ENCODE measurements around the gene DPP6. TPM values are rescaled to one million over a fixed set of nuclear protein-coding genes. Genes with fewer than 3 reads are reported as not detected.
"Not testable (repeated sequence)": the region's sequence is repeated elsewhere in the genome, so short reads cannot be mapped to it uniquely, and the experiment has no call there.

Gene DPP6
- polyA plus RNA-seq, 2 of the 4 experiments (the other 2 are of a cell fraction) = not detected

- no peak for ATAC-seq
- Histone ChIP-seq H3K27ac (no peak overlapping the region), H3K4me2 (no peak overlapping the region), H3K4me3 (no peak overlapping the region), H3K9me3 (no peaks in the 10 kb centered on the region), H3K4me1 (no peaks in the 10 kb centered on the region)
- WGBS (ENCODE audit: missing lambda C conversion rate) = 57% methylated on average over 10 of the region's 10 CpGs
- POLR2A ChIA-PET = no interaction called here
- TF ChIP-seq ATOH8 (CRISPR knock-in tag; IDR thresholded peaks at IDR 0.05; ENCODE audit: low read depth) = no peak
- no peak for TF ChIP-seq ZSCAN20 (CRISPR knock-in tag; IDR thresholded peaks at IDR 0.05)
- TF ChIP-seq HDAC2 (IDR thresholded peaks at IDR 0.05) = no peak
- no peak for TF ChIP-seq HMGXB4 (CRISPR knock-in tag; IDR thresholded peaks at IDR 0.05; ENCODE audit: borderline replicate concordance)
- no peak for TF ChIP-seq CBX8 (IDR thresholded peaks at IDR 0.05)
- TF ChIP-seq PBX3 (IDR thresholded peaks at IDR 0.05) = no peak
- no peak for TF ChIP-seq EHF (CRISPR knock-in tag; IDR thresholded peaks at IDR 0.05)
- TF ChIP-seq NFE2L2 (conservative IDR thresholded peaks at IDR 0.05; ENCODE audit: low read length) = no peak
- FAIRE-seq = no peak
- CTCF ChIA-PET = no interaction called here
- DNase-seq (ENCODE audit: low read depth in 1 of 2, low spot score in 1 of 2) = no peak
These were observed 623.4 kb downstream of the DPP6 start for GRCh38 chr7:154675560-154675959.

GRCh38 chr7:154676033-154676421 lies 623.8 kb downstream of the DPP6 start:
- CTCF ChIA-PET; H3K9me3 ChIP-seq; ATAC-seq; POLR2A ChIA-PET; H3K4me2 ChIP-seq; H3K27ac ChIP-seq; H3K4me1 ChIP-seq; DNase-seq (ENCODE audit: low read depth in 1 of 2, low spot score in 1 of 2); H3K4me3 ChIP-seq; FAIRE-seq: not testable (repeated sequence)
- WGBS (ENCODE audit: missing lambda C conversion rate) = 12% methylated on average over 5 of the region's 11 CpGs

- Histone ChIP-seq H3K27ac (no peak overlapping the region), H3K4me3 (no peak overlapping the region), H3K9me3 (no peaks in the 10 kb centered on the region), H3K4me1 (no peaks in the 10 kb centered on the region), H3K4me2 (no peak overlapping the region)
- no peak for ATAC-seq
- FAIRE-seq = no peak
- no peak for DNase-seq (ENCODE audit: low read depth in 1 of 2, low spot score in 1 of 2)
- POLR2A ChIA-PET = no interaction called here
- CTCF ChIA-PET = interaction anchor here (1.1 kb wide), 1 partner anchor 134 kb away, joined by 3 read pairs; no protein-coding TSS in a partner anchor
- no peak for TF ChIP-seq USF2 (IDR thresholded peaks at IDR 0.05)
- no peak for TF ChIP-seq HOXB13 (CRISPR knock-in tag; IDR thresholded peaks at IDR 0.05; ENCODE audit: low read depth)
- no peak for TF ChIP-seq CHD2 (IDR thresholded peaks at IDR 0.05; ENCODE audit: low read length, partially characterized antibody)
- no peak for TF ChIP-seq EHMT2 (IDR thresholded peaks at IDR 0.05; ENCODE audit: low read depth)
- TF ChIP-seq MYC (IDR thresholded peaks at IDR 0.05; ENCODE audit: borderline replicate concordance, low read length) = no peak
- TF ChIP-seq MAX (IDR thresholded peaks at IDR 0.05) = no peak
- no peak for TF ChIP-seq RNF2 (IDR thresholded peaks at IDR 0.05; ENCODE audit: borderline replicate concordance, low read depth)
- TF ChIP-seq ESRRA (IDR thresholded peaks at IDR 0.05; ENCODE audit: borderline replicate concordance, low read length) = no peak
- no peak for TF ChIP-seq JUNB (IDR thresholded peaks at IDR 0.05)
- TF ChIP-seq NPAS2 (CRISPR knock-in tag; IDR thresholded peaks at IDR 0.05; ENCODE audit: borderline replicate concordance) = no peak
- TF ChIP-seq BCL3 (IDR thresholded peaks at IDR 0.05) = no peak
- no peak for TF ChIP-seq CTCF (IDR thresholded peaks at IDR 0.05)
- no peak for TF ChIP-seq ZC3H11A (IDR thresholded peaks at IDR 0.05)
- no peak for TF ChIP-seq BHLHE40 (IDR thresholded peaks at IDR 0.05; ENCODE audit: low read depth, low read length)
- no peak for TF ChIP-seq POLR2A (IDR thresholded peaks at IDR 0.05; ENCODE audit: low read length)
- no peak for TF ChIP-seq FOSL2 (IDR thresholded peaks at IDR 0.05)
- TF ChIP-seq FOSL2 (CRISPR knock-in tag; IDR thresholded peaks at IDR 0.05) = no peak
- WGBS (ENCODE audit: missing lambda C conversion rate) = 15% methylated on average over 9 of the region's 10 CpGs
These were observed 624.4 kb downstream of the DPP6 start for GRCh38 chr7:154676422-154677073.
